Heart right ventricle (tissue), 16 donors: ENCODE data around the gene COL4A2. TPM values are rescaled to one million over a fixed set of nuclear protein-coding genes. Genes with fewer than 3 reads are reported as not detected.

ENCODE experiments used
- ATAC-seq, 8 donors: fragments of 200-7000 bp; cut with Tn5 transposase; one replicate each; pipeline ENCODE4 v1.9.1; 2020; ENCODE audit warnings: mild to moderate bottlenecking in 8 of 8, moderate library complexity in 8 of 8, moderate number of reproducible peaks in 1 of 8
- DNase-seq, 2 donors: peaks; one replicate each; pipeline ENCODE4 v3.0.0-alpha.2; 2020
- H3K27ac ChIP-seq, 10 donors: fragments of 200-600 bp; sonication (generic) in 2 of 10; one replicate each; pipeline versions ENCODE4 v1.5.0 to v1.8.0; 2020 to 2022; ENCODE audit warnings: mild to moderate bottlenecking in 3 of 10
- H3K27me3 ChIP-seq, 7 donors: fragments of 200-600 bp; one replicate each; pipeline ENCODE4 v1.8.0; 2021 to 2022; ENCODE audit warnings: mild to moderate bottlenecking in 2 of 7
- H3K36me3 ChIP-seq, 9 donors: fragments of 200-600 bp; sonication (generic) in 1 of 9; one replicate each; pipeline versions ENCODE4 v1.5.0 to v1.8.0; 2020 to 2022; ENCODE audit warnings: mild to moderate bottlenecking in 2 of 9
- H3K4me1 ChIP-seq, 9 donors: fragments of 200-600 bp; sonication (generic) in 1 of 9; one replicate each; pipeline versions ENCODE4 v1.5.0 to v1.8.0; 2020 to 2022; ENCODE audit warnings: mild to moderate bottlenecking in 4 of 9
- H3K4me3 ChIP-seq, 10 donors: fragments of 200-600 bp; sonication (generic) in 2 of 10; one replicate each; pipeline versions ENCODE4 v1.5.0 to v1.8.0; 2020 to 2022; ENCODE audit warnings: mild to moderate bottlenecking in 7 of 10, moderate library complexity in 2 of 10
- H3K9me3 ChIP-seq, 11 donors: fragments of 200-600 bp in 10 of 11; sonication (generic) in 2 of 11; one replicate each; pipeline versions ENCODE4 v1.5.0 to v1.8.0; 2013 to 2022; ENCODE audit warnings: mild to moderate bottlenecking in 2 of 11, control low read depth in 1 of 11, moderate library complexity in 1 of 11
- WGBS, 2 donors: extraction: QIAGEN DNeasy Blood & Tissue Kit; methylation state at CpG; one replicate each; pipeline ENCODE4 v1.1.7; 2013; ENCODE audit warnings: inconsistent platforms in 1 of 2; 5-methylcytosine and 5-hydroxymethylcytosine counted together
- intact Hi-C, 10 donors: fragments of 100-400 bp; cut with DNase I; formaldehyde crosslinking; loops; one replicate each; pipeline versions ENCODE4 v1.11.1 to v1.14.2; 2022
- polyA plus RNA-seq, 2 donors: library from polyadenylated mRNA; stranded (reverse); fragments of 200-250 nt; gene quantifications; one replicate each; pipeline ENCODE4 v1.2.3, GENCODE V29; 2013
- total RNA-seq, 10 donors: library from RNA; stranded (reverse); fragmentation: NEBNext Ultra II Directional in 3 of 10; extraction: Animal tissue kit (Norgen Biotek cat#: 25700) in 3 of 10; gene quantifications; one replicate each; pipeline versions ENCODE4 v1.2.1 to v1.2.4, GENCODE V29; 2021 to 2023
- TF ChIP-seq, protein P1 (sequence below), 9 donors: fragments of 200-600 bp; sonication (generic) in 2 of 9; IDR thresholded peaks; one replicate each; pipeline versions ENCODE4 v1.5.0 to v1.8.0; 2021 to 2022; ENCODE audit warnings: antibody characterized with exemption in 9 of 9, mild to moderate bottlenecking in 5 of 9, moderate library complexity in 1 of 9
- donor health status: Arrhythmogenic right ventricular cardiomyopathy.
- donor health status: ischemic (EF 13 %, LVEDD 7.1; RV severe dilation, severe dysfunction).
- donor health status: healthy with polysubstance abuse.
- donor health status: DM: no; HTN: yes; CAD: no.
- donor health status: DM: no; HTN: no; CAD: no.
- donor health status: ischemic (EF 25% LVEDD 6.9; RV normal size, moderate dysfunction).
- donor health status: ischemic (EF 25% LVEDD 5.7; RV mildly dilated, moderate dysfunction).
- donor health status: healthy.
- donor health status: DM: yes; HTN: yes; CAD: no.
- donor health status: Ischemic cardiomyopathy.
- donor health status: ischemic (EF 35%, LVEDD 5.7; RV mildly dilated, moderate dysfunction).
- donor health status: nonischemic (EF 11% LVEDD 7.7; RV severe dilation, severe dysfunction).
- donor health status: DM: yes; HTN: yes; CAD: no.
- donor health status: PGD.
- donor health status: ischemic (EF 29% LVEDD 5.4; RV normal size, mild dysfunction).
- donor health status: nonischemic (EF 23%, LVEDD 6.1; RV moderate dilation, normal function).

COL4A2 gene
- total and polyA plus RNA-seq, 12 donors, result 81.7 to 301 (median 128) TPM

DNA sequence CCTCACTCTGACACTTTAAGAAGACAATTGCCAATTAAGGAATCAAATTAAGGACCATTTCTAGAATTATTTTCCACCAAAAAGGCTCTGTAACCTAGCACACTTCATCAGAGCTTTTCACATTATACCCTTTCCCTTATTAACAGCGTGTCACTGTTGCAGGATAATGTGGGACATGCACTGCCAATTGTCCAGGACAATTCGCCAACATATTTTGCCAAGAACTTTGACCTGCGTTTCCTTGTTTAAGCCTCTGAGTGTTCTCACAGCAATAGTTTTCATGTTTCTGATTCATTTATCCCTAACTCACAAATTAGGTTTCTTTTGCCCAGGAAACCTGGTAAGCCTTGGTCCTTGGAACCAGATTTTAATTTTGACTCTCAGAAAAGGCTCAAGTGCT is 13.4 kb upstream of the COL4A2 start:
- TF ChIP-seq, protein P1, sequence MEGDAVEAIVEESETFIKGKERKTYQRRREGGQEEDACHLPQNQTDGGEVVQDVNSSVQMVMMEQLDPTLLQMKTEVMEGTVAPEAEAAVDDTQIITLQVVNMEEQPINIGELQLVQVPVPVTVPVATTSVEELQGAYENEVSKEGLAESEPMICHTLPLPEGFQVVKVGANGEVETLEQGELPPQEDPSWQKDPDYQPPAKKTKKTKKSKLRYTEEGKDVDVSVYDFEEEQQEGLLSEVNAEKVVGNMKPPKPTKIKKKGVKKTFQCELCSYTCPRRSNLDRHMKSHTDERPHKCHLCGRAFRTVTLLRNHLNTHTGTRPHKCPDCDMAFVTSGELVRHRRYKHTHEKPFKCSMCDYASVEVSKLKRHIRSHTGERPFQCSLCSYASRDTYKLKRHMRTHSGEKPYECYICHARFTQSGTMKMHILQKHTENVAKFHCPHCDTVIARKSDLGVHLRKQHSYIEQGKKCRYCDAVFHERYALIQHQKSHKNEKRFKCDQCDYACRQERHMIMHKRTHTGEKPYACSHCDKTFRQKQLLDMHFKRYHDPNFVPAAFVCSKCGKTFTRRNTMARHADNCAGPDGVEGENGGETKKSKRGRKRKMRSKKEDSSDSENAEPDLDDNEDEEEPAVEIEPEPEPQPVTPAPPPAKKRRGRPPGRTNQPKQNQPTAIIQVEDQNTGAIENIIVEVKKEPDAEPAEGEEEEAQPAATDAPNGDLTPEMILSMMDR (IDR thresholded peaks at IDR 0.05), result no peak
- no peaks in the 10 kb centered on the region for H3K9me3 ChIP-seq
- H3K27ac ChIP-seq, result peak overlapping the region in 9 of 10 donors; percentile 1 to 67 (median 41)
- peaks cover 0 to 28% (median 0%) of the 10 kb centered on the region in 9 donors for H3K36me3 ChIP-seq
- ATAC-seq, result peak in 3 of 8 donors; percentile 16 to 57 (median 36)
- no peak overlapping the region for H3K4me3 ChIP-seq
- 7 to 27% methylated on average over 3 of the region's 3 CpGs for WGBS, 2 donors
- peaks cover 22 to 86% (median 62%) of the 10 kb centered on the region in 9 donors for H3K4me1 ChIP-seq
- intact Hi-C loops, result no loop called here
- peaks cover 0 to 22% (median 0%) of the 10 kb centered on the region in 7 donors for H3K27me3 ChIP-seq
- no peak for DNase-seq

GRCh38 chr13:110294146-110294545 is 12.9 kb upstream of the COL4A2 start:
- Histone ChIP-seq H3K4me3 (no peak overlapping the region), H3K27ac (peak overlapping the region in 7 of 10 donors; percentile 13 to 67 (median 49)), H3K27me3 (peaks cover 0 to 27% (median 0%) of the 10 kb centered on the region in 7 donors), H3K36me3 (peaks cover 0 to 23% (median 0%) of the 10 kb centered on the region in 9 donors), H3K9me3 (no peaks in the 10 kb centered on the region), H3K4me1 (peaks cover 27 to 91% (median 67%) of the 10 kb centered on the region in 9 donors)
- intact Hi-C loops, result no loop called here
- WGBS, 2 donors, result 73 to 76% methylated on average over 3 of the region's 3 CpGs
- DNase-seq (no peak), ATAC-seq (peak in 4 of 8 donors; percentile 13 to 69 (median 33))
- TF ChIP-seq, protein P1 (IDR thresholded peaks at IDR 0.05), result no peak

GRCh38 chr13:110294622-110295021 is 12.5 kb upstream of the COL4A2 start:
- intact Hi-C loops, result no loop called here

GRCh38 chr13:110297011-110297410 is 10.1 kb upstream of the COL4A2 start:
- ATAC-seq (no peak), DNase-seq (no peak)
- Histone ChIP-seq H3K27ac (peak overlapping the region in 2 of 10 donors; percentile 79 to 87), H3K27me3 (peaks cover 0 to 35% (median 0%) of the 10 kb centered on the region in 7 donors), H3K4me3 (no peak overlapping the region), H3K4me1 (peaks cover 42 to 100% (median 95%) of the 10 kb centered on the region in 9 donors), H3K9me3 (no peaks in the 10 kb centered on the region), H3K36me3 (peaks cover 0 to 29% (median 0%) of the 10 kb centered on the region in 9 donors)
- WGBS, 2 donors, result 67 to 69% methylated on average over 6 of the region's 6 CpGs
- intact Hi-C loops, result no loop called here
- TF ChIP-seq, protein P1 (IDR thresholded peaks at IDR 0.05), result no peak

More at GRCh38 chr13:110294622-110295021, 12.5 kb upstream of the COL4A2 start:
- no peak for DNase-seq
- Histone ChIP-seq H3K9me3 (no peaks in the 10 kb centered on the region), H3K27me3 (peaks cover 0 to 31% (median 0%) of the 10 kb centered on the region in 7 donors), H3K36me3 (peaks cover 0 to 22% (median 0%) of the 10 kb centered on the region in 9 donors), H3K4me3 (no peak overlapping the region), H3K4me1 (peaks cover 30 to 96% (median 72%) of the 10 kb centered on the region in 9 donors), H3K27ac (peak overlapping the region in 4 of 10 donors; percentile 2 to 67 (median 50))
- no peak for ATAC-seq
- TF ChIP-seq, protein P1 (IDR thresholded peaks at IDR 0.05), result no peak
